ENCODE data around the gene PARP9. TPM values are rescaled to one million over a fixed set of nuclear protein-coding genes. Genes with fewer than 3 reads are reported as not detected.
"Not testable (repeated sequence)": the region's sequence is repeated elsewhere in the genome, so short reads cannot be mapped to it uniquely, and the experiment has no call there.

The PARP9 gene
- total RNA-seq, 2 experiments from 2014 or later, result 13.2 to 14.4 TPM

- no peak for TF ChIP-seq CTCF (IDR thresholded peaks at IDR 0.05)
- peak overlapping the region in 1 of 2 donors; percentile 53 for H3K27ac ChIP-seq (ENCODE audit: low read depth in 1 of 2, low read length in 2 of 2)
- ATAC-seq (ENCODE audit: poor library complexity), result peak; percentile 20
These were observed 12.3 kb upstream of the PARP9 start for GRCh38 chr3:122576174-122576940.

GRCh38 chr3:122572940-122573412, 8.9 kb upstream of the PARP9 start:
- Histone ChIP-seq H3K36me3 (ENCODE audit: insufficient read depth, low read length) (peaks cover 42% of the 10 kb centered on the region), H3K27me3 (ENCODE audit: control insufficient read depth in 1 of 2, insufficient read depth in 2 of 2, low read length in 2 of 2) (no peaks in the 10 kb centered on the region), H3K4me3 (ENCODE audit: low read length) (no peak overlapping the region), H3K4me1 (ENCODE audit: insufficient read depth, low read length) (peaks cover 37% of the 10 kb centered on the region), H3K27ac (ENCODE audit: low read depth in 1 of 2, low read length in 2 of 2) (peak overlapping the region in 1 of 2 donors; percentile 38), H3K9me3 (ENCODE audit: control insufficient read depth in 1 of 2, insufficient read depth in 1 of 2, low read length in 2 of 2) (no peaks in the 10 kb centered on the region)
- H3K36me3 Mint-ChIP-seq (ENCODE audit: low read depth), result peaks cover 65% of the 10 kb centered on the region
- POLR2A ChIA-PET, result no interaction called here
- TF ChIP-seq CTCF (IDR thresholded peaks at IDR 0.05), result no peak
- no peaks in the 10 kb centered on the region for H3K27me3 Mint-ChIP-seq
- peaks cover 65% of the 10 kb centered on the region for H3K4me1 Mint-ChIP-seq (ENCODE audit: low read depth)
- DNase-seq (peak in 7 of 14 experiments; percentile 4 to 74 (median 43)), ATAC-seq (ENCODE audit: poor library complexity) (no peak)
- peak overlapping the region; percentile 50 for H3K4me3 Mint-ChIP-seq
- H3K27ac Mint-ChIP-seq, result peak overlapping the region; percentile 67
- H3K9me3 Mint-ChIP-seq, result no peaks in the 10 kb centered on the region
- intact Hi-C loops (cut with DNase I, micrococcal nuclease), result no loop called here
- CTCF ChIA-PET, result no interaction called here

More at GRCh38 chr3:122576174-122576940, 12.3 kb upstream of the PARP9 start:
- Mint-ChIP-seq H3K27ac (peak overlapping the region; percentile 86), H3K36me3 (ENCODE audit: low read depth) (peaks cover 57% of the 10 kb centered on the region), H3K9me3 (peaks cover 2% of the 10 kb centered on the region), H3K4me3 (peak overlapping the region; percentile 99), H3K27me3 (no peaks in the 10 kb centered on the region), H3K4me1 (ENCODE audit: low read depth) (peaks cover 68% of the 10 kb centered on the region)
- H3K27me3 ChIP-seq (ENCODE audit: control insufficient read depth in 1 of 2, insufficient read depth in 2 of 2, low read length in 2 of 2), result no peaks in the 10 kb centered on the region
- H3K4me1 ChIP-seq (ENCODE audit: insufficient read depth, low read length), result peaks cover 29% of the 10 kb centered on the region
- intact Hi-C loops (cut with DNase I, micrococcal nuclease), result loop anchor here in 1 of 2 experiments (1.0 to 5.0 kb wide), 2 partner anchors 11 to 216 kb away; partner anchors contain the start of gene HSPBAP1
- ChIA-PET CTCF (interaction anchor here (0.9 kb wide), 1 partner anchor 12 kb away, joined by 3 read pairs; no protein-coding TSS in a partner anchor), POLR2A (interaction anchor here (0.7 to 1.5 kb wide), 4 partner anchors 11 to 27 kb away, joined by 3 to 4 read pairs (median 4); partner anchors contain the start of genes DTX3L and PARP9)
- DNase-seq, result peak in 2 of 14 experiments; percentile 26 to 32
- peaks cover 12% of the 10 kb centered on the region for H3K36me3 ChIP-seq (ENCODE audit: insufficient read depth, low read length)
- H3K9me3 ChIP-seq (ENCODE audit: control insufficient read depth in 1 of 2, insufficient read depth in 1 of 2, low read length in 2 of 2), result peaks cover 0 to 2% of the 10 kb centered on the region in 2 experiments
- no peak overlapping the region for H3K4me3 ChIP-seq (ENCODE audit: low read length)

- no peak for TF ChIP-seq CTCF (IDR thresholded peaks at IDR 0.05)
- Histone ChIP-seq H3K27me3 (ENCODE audit: control insufficient read depth in 1 of 2, insufficient read depth in 2 of 2, low read length in 2 of 2) (no peaks in the 10 kb centered on the region), H3K9me3 (ENCODE audit: control insufficient read depth in 1 of 2, insufficient read depth in 1 of 2, low read length in 2 of 2) (no peaks in the 10 kb centered on the region), H3K36me3 (ENCODE audit: insufficient read depth, low read length) (peaks cover 62% of the 10 kb centered on the region), H3K4me3 (ENCODE audit: low read length) (no peak overlapping the region), H3K4me1 (ENCODE audit: insufficient read depth, low read length) (peaks cover 56% of the 10 kb centered on the region), H3K27ac (ENCODE audit: low read depth in 1 of 2, low read length in 2 of 2) (peak overlapping the region in 1 of 2 donors; percentile 43)
- Mint-ChIP-seq H3K27ac (peak overlapping the region; percentile 83), H3K4me1 (ENCODE audit: low read depth) (peaks cover 72% of the 10 kb centered on the region), H3K4me3 (peak overlapping the region; percentile 22), H3K27me3 (no peaks in the 10 kb centered on the region), H3K9me3 (no peaks in the 10 kb centered on the region), H3K36me3 (ENCODE audit: low read depth) (peaks cover 88% of the 10 kb centered on the region)
- POLR2A ChIA-PET, result interaction anchor here (0.7 kb wide), 1 partner anchor 16 kb away, joined by 4 read pairs; no protein-coding TSS in a partner anchor
- ATAC-seq (ENCODE audit: poor library complexity), result no peak
- intact Hi-C loops (cut with DNase I, micrococcal nuclease), result loop anchor here (10.0 kb wide), 2 partner anchors 636 to 1024 kb away; partner anchors contain the start of genes SEC22A (in 2 of the 2) and POLQ (in 1 of the 2)
- CTCF ChIA-PET, result interaction anchor here (0.7 kb wide), 1 partner anchor 10 kb away, joined by 3 read pairs; no protein-coding TSS in a partner anchor
- no peak for DNase-seq
These were observed 4.7 kb upstream of the PARP9 start for GRCh38 chr3:122568755-122569154.

- ATAC-seq (ENCODE audit: poor library complexity); H3K4me3 ChIP-seq (ENCODE audit: low read length); POLR2A ChIA-PET; H3K27me3 ChIP-seq (ENCODE audit: control insufficient read depth in 1 of 2, insufficient read depth in 2 of 2, low read length in 2 of 2); H3K9me3 ChIP-seq (ENCODE audit: control insufficient read depth in 1 of 2, insufficient read depth in 1 of 2, low read length in 2 of 2); DNase-seq; H3K9me3 Mint-ChIP-seq; H3K27me3 Mint-ChIP-seq: not testable (repeated sequence)
- peak overlapping the region; percentile 83 for H3K27ac Mint-ChIP-seq
- peaks cover 73% of the 10 kb centered on the region for H3K4me1 Mint-ChIP-seq (ENCODE audit: low read depth)
- peak overlapping the region in 1 of 2 donors; percentile 43 for H3K27ac ChIP-seq (ENCODE audit: low read depth in 1 of 2, low read length in 2 of 2)
- H3K4me3 Mint-ChIP-seq, result peak overlapping the region; percentile 22
- peaks cover 56% of the 10 kb centered on the region for H3K4me1 ChIP-seq (ENCODE audit: insufficient read depth, low read length)
- intact Hi-C loops (cut with DNase I, micrococcal nuclease), result loop anchor here (10.0 kb wide), 2 partner anchors 637 to 1023 kb away; partner anchors contain the start of genes SEC22A (in 2 of the 2) and POLQ (in 1 of the 2)
- peaks cover 87% of the 10 kb centered on the region for H3K36me3 Mint-ChIP-seq (ENCODE audit: low read depth)
- CTCF ChIA-PET, result interaction anchor here (0.7 to 1.6 kb wide), 2 partner anchors 11 to 111 kb away, joined by 3 to 4 read pairs; no protein-coding TSS in a partner anchor
- H3K36me3 ChIP-seq (ENCODE audit: insufficient read depth, low read length), result peaks cover 62% of the 10 kb centered on the region
These were observed 4.0 kb upstream of the PARP9 start for GRCh38 chr3:122568131-122568530.
